ENCODE data around the gene GRIK5.

DNA sequence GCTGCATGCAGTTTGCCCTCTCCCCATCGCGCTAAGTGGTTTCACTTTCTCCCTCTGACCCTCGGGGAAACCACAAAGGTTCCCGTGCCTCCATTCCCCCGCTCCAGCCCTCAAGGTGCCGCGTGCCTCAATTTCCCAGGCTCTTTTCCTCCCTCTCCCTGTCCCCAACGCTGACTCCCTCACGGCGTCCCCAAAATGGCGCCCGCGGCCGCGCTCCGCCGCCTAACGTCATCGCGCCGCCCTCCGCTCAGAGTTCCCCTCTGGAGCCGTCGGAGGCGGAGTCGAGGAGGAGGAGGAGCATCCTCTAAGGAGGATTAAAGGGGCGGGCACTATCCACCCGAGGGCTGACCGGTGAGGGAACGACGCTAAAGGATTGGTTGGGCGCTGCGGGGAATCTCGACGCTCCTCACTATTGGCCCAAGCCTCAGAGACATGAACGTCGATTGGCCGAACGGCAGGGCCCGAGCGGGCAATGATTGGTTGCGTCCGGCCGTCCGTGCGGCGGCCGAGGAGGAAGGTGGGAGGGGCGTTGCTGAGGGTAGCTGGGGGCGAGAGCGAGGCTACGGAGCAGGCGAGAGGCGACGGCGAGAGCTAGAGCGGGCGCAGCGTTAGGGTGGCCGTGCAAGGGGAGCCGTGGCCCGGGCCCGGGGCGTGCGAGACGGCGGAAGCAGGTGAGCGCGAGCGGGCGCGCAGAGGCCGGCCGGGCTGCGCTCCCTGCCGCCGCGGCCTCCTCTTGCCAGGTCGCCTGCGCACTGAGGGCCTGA is 5.8 kb upstream of the GRIK5 start, which contains the start of gene ZNF574:
- TF ChIP-seq GATA2 (IDR thresholded peaks at IDR 0.05; ENCODE audit: low read depth, low read length) (no peak), GATA3 (IDR thresholded peaks at IDR 0.05; ENCODE audit: low read depth, low read length) (no peak)

All from SH-SY5Y (cell line).